Dendritic cell treated with granulocyte-macrophage colony-stimulating factor and Interleukin-4, amounts not matched to agents 40 ng/mL and 50 ng/mL, for 4 days (primary cell): ENCODE measurements around the gene GLIS1.

ENCODE experiments used
- H3K27ac Mint-ChIP-seq: one replicate; pipeline ENCODE4 v1.8.0; 2022; ENCODE audit warnings: mild to moderate bottlenecking, mixed read lengths
- H3K27me3 Mint-ChIP-seq: one replicate; pipeline ENCODE4 v1.8.0; 2022; ENCODE audit warnings: mild to moderate bottlenecking, mixed read lengths
- H3K36me3 Mint-ChIP-seq: one replicate; pipeline ENCODE4 v1.8.0; 2022; ENCODE audit warnings: low read depth, mixed read lengths
- H3K4me1 Mint-ChIP-seq: one replicate; pipeline ENCODE4 v1.8.0; 2022; ENCODE audit warnings: low read depth, mixed read lengths
- H3K4me3 Mint-ChIP-seq: one replicate; pipeline ENCODE4 v1.8.0; 2022; ENCODE audit warnings: mild to moderate bottlenecking, moderate library complexity, mixed read lengths
- H3K9me3 Mint-ChIP-seq: one replicate; pipeline ENCODE4 v1.8.0; 2022; ENCODE audit warnings: mixed read lengths
- intact Hi-C: fragments of 100-400 bp; cut with micrococcal nuclease; formaldehyde crosslinking; loops from one replicate; pipeline ENCODE4 v1.15.0; 2022

The GLIS1 gene

DNA sequence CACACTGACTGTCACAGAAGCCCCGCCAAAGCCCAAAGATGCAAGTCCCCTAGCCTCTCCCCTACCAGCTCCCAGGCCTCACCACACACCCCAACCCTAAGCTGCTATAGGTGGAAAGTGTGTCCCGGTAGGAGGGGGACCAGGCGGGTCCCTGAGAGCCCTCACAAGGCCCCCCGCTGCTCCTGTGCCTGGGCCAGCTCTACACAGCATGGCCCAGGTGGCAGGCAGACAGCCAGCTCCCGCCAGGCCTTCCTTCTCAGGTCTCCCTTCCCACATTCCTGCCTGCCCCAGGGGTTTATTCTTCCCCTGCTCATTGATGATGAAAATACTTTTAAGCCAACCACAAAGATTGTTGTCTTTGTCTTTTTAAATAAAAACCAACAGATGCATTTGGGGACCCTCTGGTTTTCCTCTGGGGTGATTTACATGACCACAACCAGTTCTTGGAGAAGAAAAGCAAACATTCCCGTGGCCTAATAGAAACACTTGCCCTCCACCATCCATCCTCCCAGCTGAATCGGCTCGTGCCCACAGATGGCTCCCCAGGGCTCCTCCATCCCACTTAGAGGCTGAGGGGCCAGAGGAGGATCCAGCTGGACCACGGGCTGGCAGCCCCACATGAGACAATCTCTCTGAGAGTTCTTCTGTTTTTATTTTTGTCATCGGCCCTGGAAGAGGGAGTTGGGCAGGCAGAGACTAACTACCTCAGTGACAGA lies 186.7 kb downstream of the GLIS1 start:
- H3K36me3 Mint-ChIP-seq: no peaks in the 10 kb centered on the region
- no peaks in the 10 kb centered on the region for H3K27me3 Mint-ChIP-seq
- H3K9me3 Mint-ChIP-seq: no peaks in the 10 kb centered on the region
- H3K4me1 Mint-ChIP-seq: no peaks in the 10 kb centered on the region
- no peak overlapping the region for H3K27ac Mint-ChIP-seq
- no peak overlapping the region for H3K4me3 Mint-ChIP-seq
- intact Hi-C loops: no loop called here

DNA sequence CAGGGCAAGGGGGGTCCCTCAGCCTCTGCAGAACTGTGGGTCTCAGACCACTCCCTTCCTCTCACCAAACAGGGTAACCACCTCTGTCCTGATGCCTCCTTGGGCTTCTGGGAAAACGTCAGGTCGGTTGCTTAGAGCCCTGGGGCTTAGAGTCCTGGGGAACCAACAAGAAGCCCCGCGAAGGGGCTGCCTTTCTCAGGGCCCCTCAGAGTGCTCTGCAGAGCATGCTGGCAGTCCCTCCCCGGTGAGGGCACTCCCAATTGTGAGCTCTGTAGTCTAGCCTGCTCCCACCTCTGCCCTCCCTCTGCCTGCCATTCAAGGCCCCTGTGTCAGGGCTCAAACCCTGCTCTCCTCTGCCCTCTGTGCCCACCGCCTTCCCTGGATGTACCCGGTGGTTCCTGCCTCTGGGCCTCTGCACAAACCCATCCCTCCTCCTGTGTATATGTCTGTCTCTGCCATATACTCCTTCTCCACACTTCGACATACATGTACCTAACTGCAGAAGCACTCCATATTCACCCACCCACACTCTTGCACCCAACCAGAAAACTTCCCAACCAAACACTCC lies 187.5 kb downstream of the GLIS1 start:
- no peaks in the 10 kb centered on the region for H3K27me3 Mint-ChIP-seq
- intact Hi-C loops: no loop called here
- no peak overlapping the region for H3K4me3 Mint-ChIP-seq
- no peaks in the 10 kb centered on the region for H3K9me3 Mint-ChIP-seq
- H3K27ac Mint-ChIP-seq: no peak overlapping the region
- H3K4me1 Mint-ChIP-seq: no peaks in the 10 kb centered on the region
- no peaks in the 10 kb centered on the region for H3K36me3 Mint-ChIP-seq

DNA sequence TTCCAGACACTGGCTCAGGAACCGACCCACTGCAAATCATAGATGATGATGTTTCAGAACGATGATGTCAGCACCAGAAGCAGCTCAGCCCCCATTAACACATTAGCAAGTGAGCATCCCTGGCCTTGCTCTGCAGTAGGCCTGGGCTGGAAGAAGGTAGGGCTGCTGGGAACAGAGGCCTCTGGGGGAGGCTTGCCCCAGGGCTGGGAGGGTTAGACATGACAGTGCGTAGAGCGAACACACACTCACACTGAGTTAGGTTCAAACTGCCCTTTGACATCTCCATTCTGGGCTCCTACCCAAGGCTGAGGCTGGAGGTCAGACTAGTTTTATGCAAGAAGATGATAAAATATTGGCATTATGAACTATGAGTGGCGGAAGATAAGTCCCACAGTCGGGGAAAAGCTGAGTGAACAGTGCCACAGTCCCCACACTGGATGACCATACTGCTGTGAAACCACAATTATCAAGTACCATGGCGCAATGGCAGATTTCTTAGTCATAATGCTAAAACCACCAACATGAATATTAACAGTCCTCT lies 188.7 kb downstream of the GLIS1 start:
- H3K9me3 Mint-ChIP-seq: no peaks in the 10 kb centered on the region
- no peak overlapping the region for H3K27ac Mint-ChIP-seq
- no peaks in the 10 kb centered on the region for H3K36me3 Mint-ChIP-seq
- no peak overlapping the region for H3K4me3 Mint-ChIP-seq
- H3K4me1 Mint-ChIP-seq: no peaks in the 10 kb centered on the region
- intact Hi-C loops: no loop called here
- H3K27me3 Mint-ChIP-seq: no peaks in the 10 kb centered on the region

DNA sequence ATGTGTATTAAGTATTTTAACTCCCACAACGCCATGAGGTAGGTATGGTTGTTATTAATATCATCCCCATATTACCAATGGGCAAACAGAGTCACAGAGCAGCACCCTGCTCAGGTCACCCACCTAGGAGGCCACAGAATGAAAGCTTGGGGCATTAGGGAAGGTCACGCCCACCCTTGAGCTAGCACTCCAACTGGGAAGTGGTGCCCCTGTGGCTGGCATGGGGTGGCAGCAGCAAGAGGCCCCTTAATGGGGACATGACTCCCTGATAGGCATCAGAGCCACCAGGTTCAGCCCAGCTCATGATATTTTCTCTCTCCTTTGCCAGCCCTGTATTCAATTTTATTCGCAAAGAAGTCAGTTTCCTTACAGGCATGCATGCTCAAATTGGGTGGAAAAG lies 189.2 kb downstream of the GLIS1 start:
- intact Hi-C loops: no loop called here
- Mint-ChIP-seq H3K9me3 (no peaks in the 10 kb centered on the region), H3K27ac (no peak overlapping the region), H3K4me1 (no peaks in the 10 kb centered on the region), H3K4me3 (no peak overlapping the region), H3K36me3 (no peaks in the 10 kb centered on the region), H3K27me3 (no peaks in the 10 kb centered on the region)

DNA sequence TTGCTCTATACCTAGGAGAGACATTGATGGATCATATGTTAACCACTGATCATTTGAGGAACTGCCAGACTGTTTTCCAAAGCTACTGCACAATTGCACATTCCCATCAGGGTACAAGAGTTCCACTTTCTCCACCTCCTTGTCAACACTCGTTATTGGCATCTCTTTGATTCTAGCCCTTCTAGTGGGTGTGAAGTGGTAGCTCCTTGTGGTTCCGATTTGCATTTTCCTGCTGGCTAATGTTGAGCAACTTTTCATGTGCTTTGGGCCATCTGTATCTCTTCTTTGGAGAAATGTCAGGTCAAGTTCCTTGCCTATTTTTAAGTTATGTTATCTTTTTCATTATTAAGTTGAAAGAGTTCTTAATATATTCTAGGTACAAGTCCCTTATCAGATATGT lies 189.7 kb downstream of the GLIS1 start:
- intact Hi-C loops: no loop called here
- H3K27me3 Mint-ChIP-seq: no peaks in the 10 kb centered on the region
- H3K27ac Mint-ChIP-seq: no peak overlapping the region
- H3K36me3 Mint-ChIP-seq: no peaks in the 10 kb centered on the region
- no peaks in the 10 kb centered on the region for H3K9me3 Mint-ChIP-seq
- no peaks in the 10 kb centered on the region for H3K4me1 Mint-ChIP-seq
- H3K4me3 Mint-ChIP-seq: no peak overlapping the region

DNA sequence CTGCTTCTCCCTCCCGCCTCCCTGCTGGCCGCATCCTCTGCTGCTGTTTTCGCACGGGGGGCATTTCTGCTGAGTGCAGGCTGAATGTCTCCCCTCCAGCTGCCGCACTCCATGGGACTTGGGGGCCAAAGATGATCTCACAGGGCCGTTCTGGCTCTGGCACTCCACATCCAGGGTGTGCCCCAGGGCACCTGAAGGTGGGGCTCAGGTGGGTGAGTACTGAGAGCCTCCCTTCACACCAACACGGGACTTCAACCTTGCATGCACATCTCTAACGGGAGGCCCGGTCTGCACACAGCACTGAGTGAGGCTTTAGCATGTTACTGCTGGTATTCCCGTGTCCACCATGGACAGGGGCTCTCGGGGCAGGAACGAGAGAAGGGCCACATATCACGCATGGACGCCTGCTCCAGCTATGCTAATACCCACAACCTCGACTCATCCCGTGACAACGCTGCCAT lies 190.9 kb downstream of the GLIS1 start:
- Mint-ChIP-seq H3K36me3 (no peaks in the 10 kb centered on the region), H3K4me3 (no peak overlapping the region), H3K27ac (no peak overlapping the region), H3K4me1 (no peaks in the 10 kb centered on the region), H3K9me3 (no peaks in the 10 kb centered on the region), H3K27me3 (no peaks in the 10 kb centered on the region)
- intact Hi-C loops: no loop called here

DNA sequence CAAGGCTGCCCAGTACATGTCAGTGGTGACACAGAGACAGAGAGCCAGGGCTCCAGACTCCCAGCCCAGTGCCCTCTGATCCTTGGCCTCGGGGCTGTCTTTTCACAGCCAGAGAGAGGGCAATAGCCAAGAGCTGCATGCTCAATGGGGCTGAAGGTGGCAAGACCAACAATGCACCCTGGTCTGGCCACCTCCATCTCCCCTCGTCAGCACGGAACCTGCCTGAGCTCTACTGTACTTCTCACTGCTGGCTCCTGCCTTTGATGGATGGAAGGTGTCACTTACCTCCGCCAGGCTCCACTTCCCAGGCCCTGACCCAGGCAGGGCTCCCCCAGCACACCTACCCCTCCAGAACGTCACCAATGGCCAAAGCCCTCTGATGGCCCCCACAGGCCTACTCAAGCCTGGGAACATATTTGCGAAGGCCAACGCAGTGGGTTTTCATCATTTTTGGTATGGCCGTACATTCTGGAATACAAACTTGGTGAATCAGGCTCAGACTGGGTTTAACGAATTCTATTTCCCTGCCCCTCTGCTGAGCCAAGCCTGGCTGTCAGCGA lies 191.7 kb downstream of the GLIS1 start:
- H3K27me3 Mint-ChIP-seq: no peaks in the 10 kb centered on the region
- no peaks in the 10 kb centered on the region for H3K4me1 Mint-ChIP-seq
- no peaks in the 10 kb centered on the region for H3K9me3 Mint-ChIP-seq
- H3K4me3 Mint-ChIP-seq: no peak overlapping the region
- H3K27ac Mint-ChIP-seq: no peak overlapping the region
- intact Hi-C loops: no loop called here
- no peaks in the 10 kb centered on the region for H3K36me3 Mint-ChIP-seq

DNA sequence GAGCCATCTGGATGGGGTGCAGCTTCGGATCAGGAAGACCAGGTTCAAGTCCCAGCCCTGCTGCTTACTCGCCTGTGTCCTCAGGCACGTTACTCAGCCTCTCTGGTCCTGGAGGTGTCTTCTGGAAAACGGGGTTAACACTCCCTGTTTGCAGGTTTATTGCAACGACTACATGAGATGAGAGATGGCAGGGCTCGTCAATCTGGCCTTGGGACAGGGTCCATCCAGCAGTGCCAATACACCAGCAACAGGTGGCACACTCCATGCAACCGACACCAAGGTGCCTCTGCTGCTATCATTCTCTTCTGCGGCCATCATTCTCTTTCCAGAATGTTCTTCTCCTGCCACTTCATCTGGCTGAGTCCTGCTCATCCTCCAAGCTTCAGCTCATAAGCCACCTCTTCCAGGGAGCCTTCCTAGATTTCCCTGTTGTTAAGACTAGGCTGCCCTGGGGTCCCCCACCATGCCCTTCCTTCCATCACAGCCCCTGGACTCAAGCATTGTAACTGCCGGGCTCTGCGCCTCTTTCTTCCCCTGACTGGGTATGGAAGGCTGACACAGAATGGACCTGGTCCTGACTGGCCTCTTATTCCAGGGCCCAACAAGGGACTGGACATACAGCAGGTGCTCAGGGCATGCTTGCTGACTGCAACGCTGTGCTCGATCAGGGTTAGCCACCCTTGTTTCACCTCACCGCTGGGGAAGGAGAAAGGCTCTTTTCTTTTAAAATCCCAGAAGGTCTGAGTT lies 192.4 kb downstream of the GLIS1 start:
- no peak overlapping the region for H3K4me3 Mint-ChIP-seq
- H3K36me3 Mint-ChIP-seq: no peaks in the 10 kb centered on the region
- H3K27me3 Mint-ChIP-seq: no peaks in the 10 kb centered on the region
- H3K27ac Mint-ChIP-seq: no peak overlapping the region
- H3K9me3 Mint-ChIP-seq: no peaks in the 10 kb centered on the region
- intact Hi-C loops: no loop called here
- no peaks in the 10 kb centered on the region for H3K4me1 Mint-ChIP-seq

DNA sequence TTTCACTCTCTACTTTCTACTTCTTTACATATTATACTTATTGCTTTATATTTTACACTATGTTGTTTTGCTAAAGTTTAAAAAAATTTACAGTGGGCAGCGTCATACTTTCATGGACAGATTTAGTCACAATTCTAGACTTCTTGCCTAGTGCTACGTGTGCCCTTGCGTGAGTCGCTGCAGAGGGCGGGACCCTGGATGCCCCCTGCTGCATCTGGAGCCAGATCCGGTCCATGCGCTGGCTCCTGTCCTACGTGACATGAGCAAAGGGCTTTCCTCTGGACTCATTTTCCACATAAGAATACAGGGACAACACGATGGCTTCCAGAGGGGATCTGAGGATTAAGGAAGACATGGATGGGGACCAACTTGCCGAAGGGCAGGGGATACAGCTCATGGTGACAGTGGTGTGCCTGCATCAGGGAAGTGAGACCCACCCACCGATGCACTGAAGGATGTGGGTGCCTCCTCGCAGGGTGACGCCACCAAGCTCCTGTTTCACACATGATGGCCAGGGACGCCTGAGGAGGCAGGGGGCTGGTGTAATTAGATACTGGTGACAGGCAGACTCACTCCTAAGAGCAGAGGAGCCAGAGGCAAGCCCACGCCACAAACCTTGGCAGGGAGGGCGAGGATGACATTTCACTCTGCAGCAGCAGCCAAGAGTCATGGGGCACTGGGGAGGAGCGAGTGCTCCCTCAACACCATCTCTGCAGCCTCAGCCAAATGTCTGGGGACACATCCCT lies 193.1 kb downstream of the GLIS1 start:
- H3K4me3 Mint-ChIP-seq: no peak overlapping the region
- intact Hi-C loops: no loop called here
- H3K4me1 Mint-ChIP-seq: no peaks in the 10 kb centered on the region
- no peaks in the 10 kb centered on the region for H3K27me3 Mint-ChIP-seq
- no peak overlapping the region for H3K27ac Mint-ChIP-seq
- no peaks in the 10 kb centered on the region for H3K9me3 Mint-ChIP-seq
- no peaks in the 10 kb centered on the region for H3K36me3 Mint-ChIP-seq

DNA sequence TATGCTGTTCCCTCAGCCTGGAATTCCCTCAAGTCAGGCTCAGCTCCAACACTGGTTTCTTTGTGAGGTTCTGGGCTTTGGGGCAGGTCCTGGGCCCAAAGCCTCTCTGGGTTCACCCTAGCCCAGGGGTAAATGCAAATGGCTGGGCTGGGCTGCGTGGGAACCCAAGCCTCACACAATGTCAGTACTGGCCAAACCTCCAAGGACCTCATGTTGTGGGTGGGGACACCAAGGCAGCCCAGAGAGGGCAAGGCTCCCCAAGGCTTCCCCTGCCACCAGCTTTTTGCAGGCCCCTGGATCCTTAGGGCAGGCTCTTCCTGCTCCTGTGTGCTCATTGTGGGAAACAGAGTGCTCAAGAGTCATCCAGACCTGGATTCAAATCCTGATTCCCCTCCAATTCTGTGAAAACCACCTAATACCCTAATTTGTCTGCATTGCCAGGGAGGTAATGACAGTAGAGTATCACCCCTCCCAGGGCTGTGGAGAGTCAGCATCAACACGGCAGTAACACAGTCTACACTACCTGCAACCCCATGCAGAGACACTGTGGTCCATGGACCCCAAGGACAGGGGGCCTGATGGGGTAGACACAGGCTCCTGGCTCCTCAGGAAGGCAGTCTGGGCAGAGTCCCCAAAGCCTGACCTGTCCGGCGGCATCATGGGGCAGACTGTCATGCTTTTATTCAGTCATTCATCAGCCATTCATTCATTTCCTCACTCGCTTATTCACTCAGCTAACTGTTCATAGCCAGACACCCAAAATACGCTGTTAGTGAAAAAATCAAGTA lies 194.0 kb downstream of the GLIS1 start:
- H3K27me3 Mint-ChIP-seq: no peaks in the 10 kb centered on the region
- no peaks in the 10 kb centered on the region for H3K9me3 Mint-ChIP-seq
- intact Hi-C loops: no loop called here
- no peak overlapping the region for H3K4me3 Mint-ChIP-seq
- H3K4me1 Mint-ChIP-seq: no peaks in the 10 kb centered on the region
- H3K36me3 Mint-ChIP-seq: no peaks in the 10 kb centered on the region
- H3K27ac Mint-ChIP-seq: no peak overlapping the region

DNA sequence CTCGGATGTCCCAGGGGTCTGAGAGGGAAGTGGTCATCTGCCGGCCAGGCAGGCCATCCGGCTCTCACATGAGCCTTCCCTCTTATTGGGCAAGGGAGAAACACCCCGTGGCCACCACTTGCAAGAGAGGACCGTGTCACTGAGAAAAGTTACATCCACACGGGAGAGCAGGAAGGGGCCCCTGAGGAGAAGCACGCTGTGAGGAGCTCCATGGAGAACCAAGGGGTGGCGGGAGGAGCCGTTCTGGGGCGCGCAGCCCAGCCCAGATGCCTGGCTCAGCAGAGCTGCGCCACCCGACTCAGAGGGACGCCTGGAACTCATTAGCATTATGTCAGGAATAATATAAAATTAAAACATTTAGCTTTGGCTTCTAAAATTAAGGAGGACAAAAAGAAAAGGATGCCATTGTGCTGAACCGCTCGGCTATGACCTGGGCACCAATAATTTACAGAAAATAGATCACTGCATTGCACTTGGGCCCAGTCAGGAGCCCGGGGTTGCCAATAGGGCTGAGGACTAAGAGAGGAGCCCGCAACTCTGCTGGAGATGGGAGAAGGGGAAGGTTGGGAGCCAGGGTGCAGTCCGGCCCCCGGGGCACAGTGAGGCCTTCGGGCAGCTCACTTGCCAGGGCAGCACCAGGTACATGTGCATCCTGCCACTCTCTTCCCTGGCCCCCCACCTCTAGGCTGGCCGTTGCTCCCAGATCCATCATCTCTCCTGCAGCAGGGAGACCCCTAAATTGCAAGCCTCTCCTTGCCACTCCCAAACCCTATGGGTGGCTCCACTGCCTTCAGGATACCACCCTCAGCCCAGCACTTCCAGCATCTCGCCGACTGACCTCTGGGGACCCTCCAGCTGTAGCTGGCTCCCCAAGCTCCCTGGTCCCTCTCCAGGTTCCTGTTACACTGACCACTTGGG lies 194.9 kb downstream of the GLIS1 start:
- H3K27me3 Mint-ChIP-seq: no peaks in the 10 kb centered on the region
- intact Hi-C loops: no loop called here
- no peaks in the 10 kb centered on the region for H3K36me3 Mint-ChIP-seq
- no peaks in the 10 kb centered on the region for H3K4me1 Mint-ChIP-seq
- H3K9me3 Mint-ChIP-seq: no peaks in the 10 kb centered on the region
- no peak overlapping the region for H3K4me3 Mint-ChIP-seq
- H3K27ac Mint-ChIP-seq: no peak overlapping the region

DNA sequence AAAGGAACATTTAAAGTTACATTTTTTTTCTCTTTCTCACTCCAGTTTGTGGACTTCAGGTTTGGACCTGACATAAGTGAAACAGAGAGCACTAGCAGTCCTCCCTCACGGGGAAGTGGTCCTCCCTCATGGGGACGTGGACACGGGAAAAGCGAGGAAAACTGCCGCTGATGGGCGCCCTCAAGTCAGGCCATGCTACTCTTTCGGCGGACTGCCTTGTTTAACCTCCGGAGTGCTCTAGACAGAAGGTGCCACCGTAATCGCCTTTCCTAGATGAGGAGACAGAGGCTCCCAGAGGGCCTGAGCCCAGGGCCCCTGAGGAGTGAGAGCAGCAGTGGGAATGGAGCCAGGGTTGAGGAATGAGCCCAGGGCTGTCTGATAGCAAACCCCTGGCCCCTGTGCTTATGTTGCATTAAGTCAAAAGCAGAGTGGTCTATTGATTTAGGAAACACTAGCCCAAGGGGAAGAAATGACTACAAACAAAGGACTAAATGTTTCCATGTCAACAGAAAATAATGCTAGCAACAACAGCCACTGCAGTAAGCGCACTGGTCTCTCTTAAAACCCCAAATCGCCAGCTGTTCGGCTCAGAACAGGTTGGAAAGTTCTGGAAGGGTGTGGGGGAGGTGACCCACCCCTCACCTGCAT lies 195.7 kb downstream of the GLIS1 start:
- H3K9me3 Mint-ChIP-seq: no peaks in the 10 kb centered on the region
- intact Hi-C loops: no loop called here
- H3K4me1 Mint-ChIP-seq: no peaks in the 10 kb centered on the region
- no peak overlapping the region for H3K4me3 Mint-ChIP-seq
- H3K27ac Mint-ChIP-seq: no peak overlapping the region
- H3K27me3 Mint-ChIP-seq: no peaks in the 10 kb centered on the region
- H3K36me3 Mint-ChIP-seq: no peaks in the 10 kb centered on the region
